Stomach (tissue), 4 donors: Measurements from ENCODE around the gene NUDT1.

Experiments used
- POLR2A ChIP-seq, 4 donors: fragments of 450-650 bp; IDR thresholded peaks; one replicate each; pipeline ENCODE4 v1.6.1; 2016; ENCODE audit warnings: antibody characterized with exemption in 4 of 4, control low read depth in 2 of 4, mild to moderate bottlenecking in 1 of 4, moderate library complexity in 1 of 4
- TF ChIP-seq, protein P1 (sequence below), 7 experiments: fragments of 450-650 bp in 4 of 7; fragments of 200-600 bp in 3 of 7; sonication (generic) in 3 of 7; IDR thresholded peaks; one replicate each; pipeline ENCODE4 v1.5.1; 2016 to 2019; ENCODE audit warnings: antibody characterized with exemption in 7 of 7, control low read depth in 2 of 7, mild to moderate bottlenecking in 1 of 7

DNA sequence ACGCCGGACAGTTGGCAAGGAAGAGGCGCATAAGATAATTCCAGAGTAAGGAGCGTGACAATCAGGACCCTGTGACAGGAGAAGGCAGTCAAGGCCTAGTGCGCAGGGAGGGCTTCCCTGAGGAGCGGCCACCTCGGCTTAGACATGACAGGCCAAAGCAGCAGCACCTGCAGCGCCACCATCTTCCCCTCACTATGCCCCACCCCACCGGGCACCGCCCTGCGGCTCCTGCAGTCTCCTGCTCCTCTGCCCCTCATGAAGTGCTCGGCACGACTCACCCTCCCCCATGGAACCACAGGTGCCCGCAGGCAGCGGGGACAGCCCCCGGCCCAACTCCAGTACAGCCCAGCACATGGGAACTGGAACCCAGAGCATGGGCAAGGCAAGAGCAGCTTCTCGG, 21.1 kb upstream of the NUDT1 start:
- TF ChIP-seq POLR2A (IDR thresholded peaks at IDR 0.05), result no peak
- TF ChIP-seq, protein P1, sequence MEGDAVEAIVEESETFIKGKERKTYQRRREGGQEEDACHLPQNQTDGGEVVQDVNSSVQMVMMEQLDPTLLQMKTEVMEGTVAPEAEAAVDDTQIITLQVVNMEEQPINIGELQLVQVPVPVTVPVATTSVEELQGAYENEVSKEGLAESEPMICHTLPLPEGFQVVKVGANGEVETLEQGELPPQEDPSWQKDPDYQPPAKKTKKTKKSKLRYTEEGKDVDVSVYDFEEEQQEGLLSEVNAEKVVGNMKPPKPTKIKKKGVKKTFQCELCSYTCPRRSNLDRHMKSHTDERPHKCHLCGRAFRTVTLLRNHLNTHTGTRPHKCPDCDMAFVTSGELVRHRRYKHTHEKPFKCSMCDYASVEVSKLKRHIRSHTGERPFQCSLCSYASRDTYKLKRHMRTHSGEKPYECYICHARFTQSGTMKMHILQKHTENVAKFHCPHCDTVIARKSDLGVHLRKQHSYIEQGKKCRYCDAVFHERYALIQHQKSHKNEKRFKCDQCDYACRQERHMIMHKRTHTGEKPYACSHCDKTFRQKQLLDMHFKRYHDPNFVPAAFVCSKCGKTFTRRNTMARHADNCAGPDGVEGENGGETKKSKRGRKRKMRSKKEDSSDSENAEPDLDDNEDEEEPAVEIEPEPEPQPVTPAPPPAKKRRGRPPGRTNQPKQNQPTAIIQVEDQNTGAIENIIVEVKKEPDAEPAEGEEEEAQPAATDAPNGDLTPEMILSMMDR (IDR thresholded peaks at IDR 0.05), result no peak
